NCI-H524 (cell line): Measurements from ENCODE around the gene CD81.
A peak's percentile ranks its signal among the peaks of the same experiment; 100 is the strongest.

Experiments used
- DNase-seq, 2 experiments: peaks; one replicate each; lab custom pipeline; 2025; lab: John Stamatoyannopoulos, UW

CD81 gene

DNA sequence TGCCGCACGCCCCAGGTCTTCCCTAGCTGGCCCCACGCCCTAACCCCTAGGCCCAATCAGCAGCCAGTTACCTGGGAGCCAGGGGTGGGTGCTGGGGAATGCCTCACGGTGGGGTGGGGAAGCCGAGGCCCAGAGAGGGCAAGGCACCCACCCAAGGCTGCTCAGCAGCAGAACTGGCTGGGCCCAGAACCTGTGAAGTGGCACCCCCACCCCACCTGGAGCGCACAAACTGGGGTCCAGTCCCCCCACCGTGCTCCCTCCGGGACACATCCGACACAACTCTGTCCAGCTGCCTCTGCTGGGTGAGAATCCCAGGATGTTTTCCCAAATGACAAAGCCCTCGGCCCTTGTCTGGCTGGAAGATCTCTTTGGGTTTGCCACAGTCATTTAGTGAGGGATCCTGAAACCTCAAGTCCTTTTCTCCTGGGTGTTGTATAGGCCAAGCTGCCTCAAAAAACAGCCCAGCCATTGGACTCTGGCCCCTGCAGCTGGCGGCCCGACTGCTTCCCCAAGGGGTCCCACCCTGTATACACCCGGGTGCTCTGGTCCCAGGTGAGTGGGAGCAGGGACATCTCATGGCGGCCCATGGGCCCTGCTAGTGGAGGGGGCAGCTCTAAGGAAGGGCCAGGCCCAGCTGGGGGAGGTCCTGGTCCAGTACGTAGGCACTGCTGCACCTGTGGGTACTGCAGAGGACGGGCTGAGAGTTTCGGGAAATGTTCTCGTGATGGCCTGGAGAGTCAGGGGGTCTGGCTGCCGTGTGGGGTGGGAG lies 44.3 kb downstream of the CD81 start:
- no peak for DNase-seq

- no peak for DNase-seq
Measured at GRCh38 chr11:2421996-2422395, 44.9 kb downstream of the CD81 start.

DNA sequence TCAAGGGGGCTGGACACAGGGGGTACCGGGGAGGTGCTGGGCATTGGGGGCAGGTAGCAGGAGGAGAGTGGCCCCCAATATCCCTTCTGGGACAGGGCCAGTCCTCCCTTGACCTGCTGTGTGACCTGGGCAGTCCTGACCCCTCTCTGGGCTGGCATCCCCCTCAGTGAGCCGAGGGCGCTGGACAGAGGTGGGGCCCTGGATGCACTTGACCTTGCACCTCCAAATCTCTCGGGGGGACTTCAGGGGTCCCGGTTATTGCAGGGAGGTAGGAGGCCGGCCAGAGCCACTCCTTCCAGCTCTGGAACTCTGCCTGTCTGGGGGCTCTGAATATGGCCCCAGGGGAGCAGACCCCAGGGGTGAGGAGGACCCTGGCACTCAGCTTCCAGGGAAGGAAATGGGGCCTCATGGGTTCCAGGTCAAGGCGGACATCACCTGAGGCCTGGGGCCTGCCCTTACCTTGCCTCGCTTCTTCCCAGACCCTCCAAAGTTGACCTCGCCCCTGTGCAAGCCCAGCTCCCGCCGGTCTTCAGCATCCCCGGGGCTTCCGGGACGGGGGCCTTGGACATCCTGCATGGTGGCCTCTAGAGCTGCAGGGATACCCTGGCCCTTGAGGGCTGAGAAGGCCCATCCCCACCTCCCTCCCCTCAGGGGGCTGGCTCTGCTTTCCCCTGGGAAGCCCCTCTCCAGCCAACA lies 45.5 kb downstream of the CD81 start:
- DNase-seq, result no peak

DNA sequence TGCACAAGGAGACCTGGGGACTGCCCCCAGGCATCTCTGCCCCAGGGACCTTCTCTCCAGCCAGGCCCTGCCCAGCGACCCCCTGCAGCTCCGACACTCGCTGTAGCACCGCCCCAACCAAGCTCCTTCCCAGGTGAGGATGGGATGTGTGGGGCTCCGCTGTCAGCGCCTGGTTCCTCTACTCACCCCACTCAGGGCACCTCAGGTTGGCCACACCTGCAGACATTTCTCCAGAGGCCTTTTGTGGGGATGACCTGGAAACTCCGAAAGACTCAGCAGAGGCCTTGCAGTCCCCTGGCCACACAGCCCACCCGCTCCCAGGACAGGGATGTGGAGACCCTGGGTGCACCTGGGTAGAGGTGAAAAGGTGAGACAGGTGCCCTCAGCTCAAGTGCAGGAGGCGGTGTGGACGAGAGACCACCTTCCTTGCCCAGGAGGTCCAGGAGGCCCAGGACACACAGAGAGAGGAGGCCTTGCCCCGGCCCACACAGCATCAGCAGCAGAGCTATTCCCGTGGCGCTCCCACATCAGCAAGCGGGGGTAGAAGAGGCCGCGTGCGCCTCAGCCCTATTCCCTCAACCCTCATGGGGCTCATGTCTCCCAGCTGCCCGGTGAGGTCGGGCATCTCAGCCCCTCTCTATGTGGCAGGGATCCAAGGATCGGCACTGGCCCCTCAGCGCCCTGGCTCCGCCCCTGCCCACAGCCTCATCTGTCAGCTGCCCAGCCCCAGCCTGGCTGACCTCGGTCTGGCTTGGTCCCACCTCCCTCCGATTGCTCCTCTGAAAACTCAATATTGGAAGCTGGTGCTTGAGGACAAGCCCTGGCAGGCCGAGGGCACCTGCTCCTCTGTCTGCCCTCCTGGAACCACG lies 46.3 kb downstream of the CD81 start:
- DNase-seq, result no peak

DNA sequence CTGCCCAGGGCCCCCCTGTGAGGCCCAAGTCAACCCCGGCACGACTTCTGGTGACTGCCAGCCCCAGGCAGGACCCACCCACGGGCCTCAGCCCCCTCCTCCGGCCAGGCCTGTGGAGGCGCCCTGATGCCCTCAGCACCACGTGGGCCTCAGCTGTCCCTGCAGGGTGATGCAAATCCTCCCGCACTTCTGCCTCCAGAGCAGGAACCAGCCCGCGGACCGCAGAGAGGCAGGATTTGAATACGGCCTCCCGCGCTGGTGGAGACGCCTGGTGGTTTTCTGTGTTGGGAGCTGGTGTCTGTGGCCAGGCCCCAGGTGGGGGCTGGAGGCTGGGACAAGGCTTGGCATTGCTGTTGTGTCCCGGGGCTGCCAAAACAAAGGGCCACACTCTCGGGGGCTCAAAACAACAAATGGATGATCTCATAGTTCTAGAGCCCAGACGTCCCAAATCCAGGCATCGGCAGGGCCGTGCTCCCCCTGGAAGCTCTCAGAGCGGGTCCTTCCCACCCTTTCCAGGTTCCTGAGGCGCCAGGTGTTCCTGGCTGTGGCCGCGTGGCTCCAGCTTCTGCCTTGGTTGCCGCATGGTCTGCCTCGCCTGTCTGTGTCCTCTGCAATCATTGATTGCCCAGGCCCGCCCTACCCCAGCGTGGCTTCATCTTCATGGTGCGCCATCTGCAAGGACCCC lies 47.8 kb downstream of the CD81 start:
- no peak for DNase-seq

- no peak for DNase-seq
Measured at GRCh38 chr11:2425506-2425905, 48.4 kb downstream of the CD81 start.

GRCh38 chr11:2426221-2426620 lies 49.1 kb downstream of the CD81 start:
- DNase-seq, result no peak

DNA sequence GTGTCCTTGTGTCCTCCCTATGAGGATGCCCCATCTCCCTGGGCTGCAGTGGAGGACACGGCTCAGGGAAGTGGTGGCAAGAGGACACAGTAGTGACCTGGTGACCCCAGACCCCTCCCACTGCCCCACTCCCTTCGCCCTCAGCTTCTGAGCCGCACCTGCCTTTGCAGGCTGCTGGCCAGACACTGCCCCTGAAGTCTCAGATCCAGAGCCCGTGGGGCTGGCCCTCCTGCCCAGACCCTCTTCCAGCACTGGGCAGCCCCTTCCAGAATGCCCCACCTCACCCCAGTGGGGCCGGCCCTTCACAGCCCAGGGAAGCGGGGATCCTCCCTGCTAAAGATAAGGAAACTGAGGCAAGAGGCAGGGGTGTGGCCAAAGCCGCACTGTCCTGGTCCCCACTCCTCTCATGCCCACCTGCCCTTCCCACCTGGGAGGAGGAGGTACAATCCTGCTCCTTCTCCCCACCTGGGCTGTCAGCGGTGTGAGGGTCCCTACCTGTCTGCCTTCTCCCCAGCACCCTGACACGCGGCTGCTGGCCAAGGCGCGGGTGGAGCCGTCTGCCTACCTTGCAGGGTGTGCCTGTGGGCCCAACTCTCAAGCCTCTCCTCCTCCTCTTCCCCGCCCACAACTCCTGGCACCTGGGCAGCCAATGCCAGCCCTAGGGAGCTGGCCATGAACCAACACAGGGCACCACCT lies 49.9 kb downstream of the CD81 start:
- no peak for DNase-seq

- no peak for DNase-seq
Measured at GRCh38 chr11:2427721-2428321, 50.7 kb downstream of the CD81 start.

DNA sequence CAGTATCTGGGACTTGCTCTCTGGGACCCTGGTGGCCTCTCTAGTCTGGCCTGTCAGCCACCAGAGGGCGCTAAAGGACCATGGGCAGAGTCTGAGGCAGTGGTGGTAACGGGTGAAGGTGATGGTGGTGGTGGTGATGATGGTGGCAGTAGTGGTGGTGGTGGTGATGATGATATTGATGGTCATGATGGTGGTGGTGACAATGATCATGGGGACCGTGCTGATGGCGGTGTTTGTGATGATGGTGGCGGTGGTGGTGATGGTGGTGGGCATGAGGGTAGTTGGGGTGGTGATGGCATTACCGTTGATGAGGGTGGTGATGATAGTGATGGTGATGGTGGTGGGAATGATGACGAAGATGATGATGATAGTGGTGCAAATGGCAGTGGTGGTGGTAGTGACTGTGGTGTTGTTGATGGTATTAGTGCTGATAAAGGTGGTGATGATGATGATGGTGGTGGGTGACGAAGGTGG lies 51.2 kb downstream of the CD81 start:
- peak; percentile 31 to 66 for DNase-seq

DNA sequence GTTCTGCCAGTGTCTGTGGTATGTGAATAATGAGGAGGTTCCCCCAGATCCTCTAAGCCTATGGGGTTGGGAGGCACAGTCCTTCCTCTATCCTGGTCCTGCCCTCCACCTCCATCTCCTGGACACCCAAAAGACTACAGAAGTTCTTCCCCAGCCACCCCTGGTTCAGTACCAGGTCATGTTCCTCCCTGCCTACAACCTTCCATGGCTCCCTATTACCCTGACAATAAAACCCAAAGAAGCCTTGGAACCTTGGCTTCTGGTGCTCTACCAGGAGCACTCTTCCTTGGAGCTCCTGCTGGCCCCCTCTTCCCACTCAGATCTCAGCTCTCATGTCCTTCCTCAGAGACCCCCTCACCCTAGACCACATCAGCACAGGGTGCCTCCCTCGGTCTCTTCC lies 54.3 kb downstream of the CD81 start:
- DNase-seq, result no peak

DNA sequence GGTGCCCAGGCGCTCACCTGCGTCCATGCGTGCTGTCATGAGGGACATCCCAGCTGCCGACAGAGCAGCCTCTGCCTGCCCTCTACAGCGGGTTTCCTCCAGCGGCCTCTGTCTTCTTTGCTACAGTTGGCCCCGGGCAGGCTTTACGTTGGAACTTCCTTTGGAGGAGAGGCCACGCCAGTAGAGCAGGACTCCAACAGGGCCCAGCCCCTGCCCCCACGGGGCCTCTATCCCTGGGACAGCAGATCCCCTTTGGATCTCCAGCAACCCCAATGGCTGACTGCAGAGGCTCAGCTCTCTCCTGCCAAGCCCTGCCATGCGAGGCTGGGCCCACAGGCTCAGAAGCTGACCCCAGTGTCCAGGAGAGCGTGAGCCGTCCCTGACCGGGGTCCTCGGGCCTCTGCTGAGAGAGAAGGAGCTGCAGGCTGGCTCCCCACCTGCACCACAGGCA lies 55.1 kb downstream of the CD81 start:
- DNase-seq, result no peak

GRCh38 chr11:2432628-2433071 lies 55.5 kb downstream of the CD81 start:
- no peak for DNase-seq

DNA sequence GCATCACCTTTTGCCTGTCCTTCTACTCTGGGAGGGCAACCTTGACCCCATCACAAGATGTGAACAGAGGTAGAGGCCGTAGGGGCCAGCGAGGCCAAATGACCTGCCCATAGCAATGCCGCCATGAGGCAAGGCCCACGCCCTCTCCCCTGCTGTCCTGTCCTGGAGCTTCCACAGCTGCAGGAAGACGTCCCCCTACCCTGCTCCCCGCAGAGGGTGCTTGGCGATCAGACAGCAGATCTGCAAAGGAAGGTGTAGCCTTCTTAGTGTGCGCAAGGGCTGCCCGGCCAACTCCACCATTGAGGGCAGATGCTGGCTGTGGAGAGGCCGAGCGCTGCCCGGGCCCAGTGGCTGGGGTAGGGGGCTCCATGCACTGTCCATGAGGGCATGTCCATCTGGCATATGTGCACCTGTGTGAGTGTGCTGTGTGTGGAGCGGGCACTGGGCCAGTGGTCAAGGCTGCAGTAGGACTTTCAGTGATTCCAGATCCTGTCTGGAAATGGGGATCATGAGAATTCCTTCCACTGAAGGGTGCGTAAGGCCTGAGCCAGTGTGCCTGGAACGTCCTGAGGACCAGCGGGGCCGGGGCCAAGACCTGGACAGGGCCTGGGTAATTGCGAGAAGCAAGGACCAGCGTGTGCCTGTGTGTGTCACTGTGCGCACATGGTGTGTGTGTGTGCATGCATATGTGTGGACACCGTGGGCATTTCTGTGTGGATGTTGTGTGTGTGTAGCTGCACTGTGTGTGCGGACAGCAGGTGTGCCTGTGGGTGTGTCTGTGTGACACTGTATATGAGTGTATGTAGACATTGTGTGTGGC lies 56.2 kb downstream of the CD81 start:
- no peak for DNase-seq

DNA sequence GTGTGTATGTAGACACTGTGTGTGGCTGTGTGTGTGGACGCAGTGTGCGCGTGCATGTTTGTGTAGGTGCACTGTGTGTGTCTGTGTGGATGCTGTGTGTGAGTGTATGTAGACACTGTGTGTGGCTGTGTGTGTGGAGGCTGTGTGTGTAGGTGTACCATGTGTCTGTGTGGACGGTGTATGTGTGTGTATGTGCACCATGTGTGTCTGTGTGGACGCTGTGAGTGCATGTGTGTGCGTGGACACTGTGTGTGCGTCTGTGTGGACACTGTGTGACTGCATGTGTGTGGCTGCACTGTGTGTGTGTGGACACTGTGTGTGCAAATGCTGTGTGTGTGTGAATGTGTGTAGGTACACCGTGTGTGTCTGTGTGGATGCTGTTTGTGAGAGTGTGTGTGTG lies 56.9 kb downstream of the CD81 start:
- DNase-seq, result no peak

- no peak for DNase-seq
Measured at GRCh38 chr11:2434506-2435255, 57.6 kb downstream of the CD81 start.

DNA sequence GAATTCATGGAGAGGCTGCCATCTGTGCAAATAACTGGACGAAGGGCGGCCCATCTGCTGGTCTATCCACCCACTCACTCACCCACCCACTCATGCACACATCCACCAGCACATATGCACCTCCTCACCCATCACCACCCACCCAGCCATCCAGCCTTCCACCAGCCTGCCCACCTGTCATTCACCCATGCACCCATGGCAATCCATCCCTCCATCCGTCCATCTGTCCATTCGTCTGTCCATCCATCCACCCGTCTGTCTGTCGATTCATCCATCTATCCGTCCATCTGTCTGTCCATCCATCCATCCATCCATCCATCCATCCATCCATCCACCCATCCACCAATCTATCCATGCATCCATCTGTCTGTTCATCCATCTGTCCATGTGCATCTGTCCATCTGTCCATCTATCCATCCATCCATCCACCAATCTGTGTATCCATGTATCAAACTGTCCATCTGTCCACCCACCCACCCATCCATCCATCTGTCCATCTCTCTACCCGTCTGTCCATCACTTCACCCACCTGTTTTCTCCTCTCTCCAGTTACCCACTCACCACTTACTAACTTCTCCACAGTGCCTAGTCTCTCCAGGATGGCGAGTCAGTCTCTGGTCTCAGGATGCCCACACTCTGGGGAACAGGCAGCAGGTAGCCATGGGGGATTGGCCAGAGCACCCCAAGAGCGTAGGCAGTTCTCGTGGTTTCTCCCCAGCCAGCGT lies 58.3 kb downstream of the CD81 start:
- peak in 1 of 2 experiments; percentile 45 for DNase-seq

DNA sequence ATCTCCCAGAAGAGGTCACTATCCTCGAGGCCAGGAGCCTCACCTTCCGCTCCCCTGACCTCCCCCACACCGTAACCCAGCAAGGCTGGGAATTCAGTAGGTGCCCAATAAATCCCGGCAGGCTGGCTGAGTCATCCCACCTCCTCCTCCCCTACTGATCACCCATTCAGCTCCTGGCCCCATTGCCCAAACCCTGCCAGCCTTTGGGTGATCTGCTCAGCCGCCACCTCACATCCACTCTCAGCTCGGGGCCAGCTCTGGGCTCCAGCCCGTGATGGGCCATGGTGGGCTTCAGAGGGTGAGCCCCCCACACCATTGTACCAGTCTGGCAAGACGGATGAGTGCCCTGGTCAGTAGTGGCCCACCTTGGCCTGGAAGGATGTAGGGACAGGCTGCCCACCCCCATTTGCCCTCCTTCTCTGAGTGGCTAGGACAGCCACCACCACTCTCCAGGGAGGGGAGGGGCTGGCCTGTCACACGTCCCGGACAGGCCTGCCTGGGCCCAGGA lies 59.0 kb downstream of the CD81 start:
- no peak for DNase-seq
